GM18520 (cell line): ENCODE measurements around the gene SERINC4.
A peak's percentile ranks its signal among the peaks of the same experiment; 100 is the strongest.

Experiments
- ATAC-seq: cut with Tn5 transposase; IDR thresholded peaks from one replicate; pipeline ENCODE4 v1.9.1; 2021; ENCODE audit not compliant: unreplicated experiment

Gene SERINC4

DNA sequence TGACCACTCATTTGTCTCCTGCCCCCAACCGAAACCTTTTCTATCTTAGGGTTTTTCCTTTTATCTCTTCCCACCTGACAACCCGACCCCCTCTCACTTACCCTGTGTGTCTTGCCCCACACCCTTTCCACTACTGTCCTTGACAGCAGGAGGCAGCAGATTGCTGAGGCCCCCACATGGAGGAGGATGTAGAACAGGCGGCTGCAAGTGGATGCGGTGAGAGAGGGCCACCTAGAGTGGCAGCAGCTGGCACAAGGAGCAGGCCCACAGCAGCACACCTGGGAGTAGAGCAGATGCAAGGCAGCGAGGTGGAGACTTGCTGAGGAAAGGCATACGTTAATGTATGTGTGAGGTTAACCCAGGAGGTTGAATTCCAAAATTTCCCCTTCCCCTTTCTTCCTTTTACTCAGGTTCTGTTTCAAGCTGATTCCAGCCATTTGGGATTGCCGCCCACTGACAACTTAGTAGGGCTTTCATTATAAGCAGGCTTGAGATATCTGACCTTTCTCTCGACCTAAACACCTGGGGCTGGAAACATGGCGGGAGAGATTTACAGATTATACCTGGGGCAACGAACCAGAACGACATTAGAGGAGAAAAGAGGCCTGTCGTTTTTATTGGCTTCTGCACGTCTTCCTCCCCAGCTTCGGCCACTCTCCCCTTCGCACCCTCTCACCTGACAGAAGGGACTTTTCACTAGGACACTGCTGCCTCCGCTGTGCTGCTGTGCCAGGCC, 643 bp downstream of the SERINC4 start:
- ATAC-seq, result no peak

DNA sequence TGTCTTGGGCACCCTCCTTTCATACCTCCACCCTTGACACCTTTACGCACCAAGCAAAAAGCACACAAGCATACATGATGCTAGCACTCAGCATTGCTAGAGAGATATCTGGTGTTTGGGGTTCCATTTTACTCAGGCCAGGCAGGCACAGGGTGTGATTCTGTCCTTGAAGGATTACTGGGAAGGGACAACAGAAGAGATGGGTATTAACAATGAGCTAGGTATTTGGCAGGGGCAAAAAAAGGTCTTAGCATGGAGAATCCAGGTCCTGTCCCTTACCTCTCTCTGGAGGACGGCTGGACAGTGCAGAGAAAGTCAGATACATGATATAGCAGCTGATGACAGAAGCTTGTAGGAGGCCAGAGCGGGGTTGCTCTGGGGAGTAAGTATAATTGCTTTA, 3.5 kb downstream of the SERINC4 start:
- no peak for ATAC-seq

DNA sequence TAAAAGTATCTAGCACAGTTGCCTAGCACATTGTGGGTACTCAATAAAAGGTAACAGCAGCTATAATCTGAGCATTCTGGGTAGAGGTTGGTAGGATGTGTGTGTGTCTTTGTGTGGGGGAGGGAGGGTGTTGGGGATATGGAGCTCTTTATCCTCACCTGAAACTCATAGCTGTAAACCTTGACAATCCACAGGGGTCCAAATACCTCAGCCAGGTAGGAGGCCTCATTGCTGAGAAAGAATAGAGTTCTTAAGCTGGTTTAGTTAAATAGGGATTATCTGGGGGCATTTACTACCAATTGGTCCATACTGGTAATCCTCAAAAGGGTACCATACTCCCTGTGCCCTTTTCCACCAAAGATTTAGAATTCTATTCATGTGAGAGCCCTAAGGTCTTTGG, 4.0 kb downstream of the SERINC4 start:
- no peak for ATAC-seq

DNA sequence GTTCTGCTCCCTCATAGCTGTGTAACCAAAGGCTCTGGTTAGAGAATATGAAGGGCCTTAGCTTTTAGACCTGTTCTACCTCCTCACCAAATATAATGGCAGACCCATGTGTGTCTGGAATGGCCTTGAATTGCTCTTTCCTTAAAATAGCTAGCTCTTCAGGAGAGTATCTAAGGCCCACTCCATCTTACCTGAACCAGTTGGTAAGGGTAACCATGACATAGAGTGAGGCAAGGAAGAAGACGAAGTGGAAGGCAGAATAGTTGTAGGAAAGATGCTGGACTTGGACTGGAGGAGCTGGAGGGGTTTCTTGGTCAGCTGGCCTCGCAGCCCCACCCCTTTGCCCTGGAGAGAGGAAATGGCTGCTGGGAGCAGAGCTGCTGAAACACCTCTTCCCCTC, 4.8 kb downstream of the SERINC4 start:
- ATAC-seq, result no peak

DNA sequence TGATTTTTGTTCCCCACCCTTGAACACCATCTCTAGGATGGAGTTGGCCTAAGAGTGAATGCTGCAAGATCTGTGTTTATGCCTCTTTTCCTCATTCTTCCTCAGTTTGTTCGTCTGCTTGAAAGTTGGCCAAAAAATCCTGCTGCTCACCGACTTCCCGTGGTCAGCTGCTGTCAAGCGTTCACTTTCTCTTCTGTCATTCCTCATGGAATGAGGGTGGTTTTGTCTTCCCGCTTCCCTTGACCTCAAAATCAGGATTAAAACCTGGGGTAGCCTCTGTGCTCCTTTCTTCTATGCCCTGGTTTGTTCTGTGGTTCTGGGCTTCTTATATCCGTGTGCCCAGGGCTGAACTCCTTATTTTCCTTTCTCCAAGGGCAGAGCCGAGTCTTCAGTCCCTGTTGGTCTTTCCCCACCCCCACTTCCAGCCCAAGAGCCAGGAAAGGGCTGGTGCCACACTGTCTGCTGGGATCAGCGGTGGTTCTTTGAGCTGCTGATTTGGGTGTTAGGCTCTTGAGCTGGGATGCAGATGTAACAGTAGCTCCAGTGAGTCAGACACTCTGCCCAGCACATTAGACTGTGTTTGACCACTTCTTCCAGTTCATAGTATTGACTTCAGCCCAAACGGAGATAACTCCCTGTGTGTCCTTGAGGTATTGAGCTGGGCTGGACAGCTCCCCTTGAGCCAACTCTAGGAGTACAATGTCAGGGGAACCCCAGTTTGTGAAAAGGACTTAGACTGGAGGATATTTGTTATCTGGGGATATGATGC, 5.6 kb downstream of the SERINC4 start:
- no peak for ATAC-seq

DNA sequence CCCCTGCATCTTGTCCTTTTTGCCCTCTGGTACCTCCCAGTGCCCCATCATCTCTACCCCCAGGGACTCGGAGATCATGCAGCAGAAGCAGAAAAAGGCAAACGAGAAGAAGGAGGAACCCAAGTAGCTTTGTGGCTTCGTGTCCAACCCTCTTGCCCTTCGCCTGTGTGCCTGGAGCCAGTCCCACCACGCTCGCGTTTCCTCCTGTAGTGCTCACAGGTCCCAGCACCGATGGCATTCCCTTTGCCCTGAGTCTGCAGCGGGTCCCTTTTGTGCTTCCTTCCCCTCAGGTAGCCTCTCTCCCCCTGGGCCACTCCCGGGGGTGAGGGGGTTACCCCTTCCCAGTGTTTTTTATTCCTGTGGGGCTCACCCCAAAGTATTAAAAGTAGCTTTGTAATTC, 6.4 kb downstream of the SERINC4 start:
- ATAC-seq, result no peak

DNA sequence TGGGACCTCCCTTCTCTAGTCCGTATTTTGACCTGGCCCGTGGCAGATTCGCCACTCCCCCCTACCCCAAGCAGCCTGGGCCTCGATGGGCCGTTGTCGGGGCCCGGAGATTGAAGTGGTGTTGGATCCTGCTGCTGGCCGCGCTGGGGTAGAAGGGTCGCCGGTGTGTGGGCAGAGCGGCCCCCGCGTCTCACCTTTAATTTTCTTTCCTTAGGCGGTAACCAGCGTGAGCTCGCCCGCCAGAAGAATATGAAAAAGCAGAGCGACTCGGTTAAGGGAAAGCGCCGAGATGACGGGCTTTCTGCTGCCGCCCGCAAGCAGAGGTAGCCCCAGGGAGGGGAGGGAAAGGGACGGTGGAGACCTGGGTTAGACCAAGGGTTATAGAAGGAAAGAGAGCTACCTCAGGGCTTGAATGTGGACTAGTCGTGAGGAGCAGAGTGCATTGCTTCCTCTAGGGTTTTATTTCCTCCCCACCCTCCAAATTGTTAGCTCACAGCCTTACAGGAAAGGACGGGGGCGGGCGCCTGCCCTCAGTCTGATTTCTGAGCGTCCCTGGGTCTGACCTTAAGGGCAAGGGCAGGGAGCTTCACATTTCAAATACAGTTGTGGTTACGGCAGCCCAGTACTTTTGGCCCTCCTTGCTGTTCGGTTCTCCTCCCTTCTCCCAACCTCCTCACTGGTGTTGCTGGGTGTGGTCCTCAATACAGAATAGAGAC, 7.1 kb downstream of the SERINC4 start:
- ATAC-seq, result no peak

DNA sequence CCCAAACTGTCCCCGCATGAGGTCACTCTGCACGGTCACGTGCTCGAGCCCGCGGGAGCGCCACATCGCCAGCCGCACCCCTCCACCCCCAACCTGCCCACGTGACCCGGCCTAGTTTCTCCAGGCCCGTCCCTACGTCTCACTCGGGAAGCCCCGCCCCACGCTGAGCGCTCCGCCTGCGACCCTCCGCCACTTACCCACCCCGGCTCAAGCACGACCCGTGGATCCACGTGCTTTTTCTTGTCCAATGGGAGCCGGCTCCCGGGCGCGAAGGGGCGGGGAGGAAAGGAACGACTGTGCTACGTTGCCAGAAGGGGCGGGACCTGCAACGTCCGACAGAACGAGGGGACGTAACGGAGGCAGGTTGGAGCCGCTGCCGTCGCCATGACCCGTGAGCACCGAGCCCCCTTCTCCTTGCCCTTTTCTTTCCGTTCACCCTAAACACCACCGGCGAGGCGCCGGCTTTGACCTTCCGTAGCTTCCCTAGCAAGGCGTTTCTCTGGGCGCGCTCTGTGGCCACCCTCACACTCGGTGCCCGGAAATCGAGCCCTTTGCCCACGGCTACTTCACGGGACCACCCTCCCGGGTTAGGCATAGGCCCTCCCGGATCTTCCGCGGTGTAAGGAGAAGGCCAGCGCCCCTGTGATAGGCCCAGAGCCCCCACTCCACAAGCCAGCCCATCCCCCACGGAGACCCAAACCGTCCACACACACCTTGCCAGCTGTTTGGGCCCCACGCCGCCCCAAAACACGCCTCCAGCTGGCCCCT, 7.8 kb downstream of the SERINC4 start, which contains the start of gene SERF2:
Gene SERF2, plus strand, starts transcription at position 328 of the 768 bp plus-strand sequence. Its CDS starts 57 bp downstream, at position 385.
- peak; percentile 85 for ATAC-seq

DNA sequence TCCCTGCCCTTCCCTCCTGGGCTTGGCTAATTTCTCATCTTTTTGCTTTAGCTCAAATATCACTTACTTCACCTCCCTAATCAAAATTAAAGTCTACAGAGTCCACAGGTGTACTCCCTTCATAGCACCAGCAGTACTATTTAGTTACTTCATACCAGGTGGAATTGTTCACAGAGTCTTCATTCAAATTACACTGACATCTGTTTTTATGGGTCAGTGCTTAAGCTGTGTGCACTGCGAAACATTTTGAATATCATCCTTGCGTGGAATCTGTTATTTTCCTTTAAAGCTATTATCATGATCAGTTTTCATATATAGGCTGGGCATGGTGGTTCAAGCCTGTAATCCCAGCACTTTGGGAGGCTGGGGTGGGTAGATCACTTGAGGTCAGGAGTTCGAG, 10.6 kb downstream of the SERINC4 start:
- no peak for ATAC-seq

DNA sequence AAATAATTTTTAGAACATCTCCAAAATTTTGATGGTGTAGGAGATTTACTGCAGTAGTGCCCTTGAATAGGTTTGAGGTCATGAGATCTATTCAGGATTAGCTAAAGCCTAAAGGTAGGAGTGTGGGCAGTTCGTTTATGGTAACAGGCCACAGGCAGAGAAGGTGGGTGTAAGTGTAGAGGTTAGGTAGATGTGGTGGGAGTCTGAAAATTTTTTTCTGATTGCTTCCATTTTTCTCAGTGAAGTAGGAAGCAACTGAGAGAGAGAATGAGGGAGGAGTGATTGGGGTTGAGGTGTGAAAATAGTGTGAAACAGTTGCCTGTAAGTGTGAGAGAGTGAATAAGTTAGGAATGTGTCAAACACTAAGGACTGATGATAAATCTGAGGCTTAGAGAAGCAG, 21.0 kb downstream of the SERINC4 start:
- ATAC-seq, result no peak

DNA sequence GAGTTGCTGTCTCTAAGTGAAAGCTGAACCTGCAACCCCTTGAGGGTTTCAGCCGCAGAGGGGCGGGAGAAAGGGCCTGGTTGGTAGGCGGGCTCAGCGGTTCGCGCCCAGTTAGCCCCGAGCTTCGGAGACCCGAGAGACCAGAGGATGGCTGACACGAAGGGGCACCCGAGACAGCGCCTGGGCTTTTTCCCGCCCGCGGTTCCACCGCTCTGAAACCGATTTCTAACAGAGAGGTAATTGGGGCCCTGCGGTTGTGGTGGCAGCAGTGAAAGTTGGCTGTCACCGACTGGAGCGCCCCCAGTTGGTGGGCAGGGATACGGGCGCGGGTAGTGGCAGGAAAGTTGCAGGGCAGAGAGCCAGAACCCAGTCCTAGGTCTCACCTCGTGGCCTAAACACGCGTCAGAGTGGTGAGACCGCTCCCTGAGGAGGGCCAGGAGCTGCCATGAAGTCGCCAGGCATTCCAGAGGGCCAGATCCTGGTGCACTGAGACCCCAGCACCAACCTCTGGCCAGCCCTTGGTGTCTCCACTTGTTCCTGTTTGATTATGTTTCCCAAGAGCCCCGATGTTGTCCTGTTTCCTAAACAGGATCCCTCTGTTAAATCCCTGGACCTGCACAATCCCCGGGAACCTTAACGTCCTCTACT, 22.6 kb downstream of the SERINC4 start:
- peak; percentile 37 for ATAC-seq

DNA sequence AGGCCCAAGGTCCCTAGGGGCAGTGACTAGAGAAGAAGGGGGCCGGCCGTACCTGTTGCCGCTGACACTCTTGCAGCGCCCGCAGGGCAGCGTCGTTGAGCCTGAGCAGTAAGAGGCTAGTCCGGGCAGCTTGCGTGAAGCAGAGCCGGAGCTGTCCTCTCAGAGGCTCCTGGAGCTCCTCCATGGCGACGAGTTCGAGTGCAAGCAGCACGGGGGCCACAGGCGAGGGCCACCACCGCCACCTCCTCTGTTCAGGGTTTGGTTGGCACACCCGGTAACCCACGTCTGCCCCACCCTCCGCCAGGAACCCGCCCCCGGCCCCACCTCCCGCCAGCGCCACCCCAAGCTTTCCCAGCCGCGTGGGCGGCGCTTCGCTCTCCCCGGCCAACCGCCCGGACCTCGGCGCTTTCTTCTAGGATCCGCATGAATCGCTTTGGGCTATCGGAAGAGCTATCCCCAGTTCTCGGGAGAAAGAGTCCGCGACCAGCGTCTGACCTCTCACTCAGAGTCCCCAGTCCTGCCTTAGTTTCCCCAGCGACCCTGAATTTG, 23.2 kb downstream of the SERINC4 start, which contains the start of gene ELL3:
Gene ELL3, minus strand, starts transcription at position 249 of the 549 bp plus-strand sequence. Its CDS starts 65 bp downstream, at position 184.
- peak; percentile 24 for ATAC-seq

DNA sequence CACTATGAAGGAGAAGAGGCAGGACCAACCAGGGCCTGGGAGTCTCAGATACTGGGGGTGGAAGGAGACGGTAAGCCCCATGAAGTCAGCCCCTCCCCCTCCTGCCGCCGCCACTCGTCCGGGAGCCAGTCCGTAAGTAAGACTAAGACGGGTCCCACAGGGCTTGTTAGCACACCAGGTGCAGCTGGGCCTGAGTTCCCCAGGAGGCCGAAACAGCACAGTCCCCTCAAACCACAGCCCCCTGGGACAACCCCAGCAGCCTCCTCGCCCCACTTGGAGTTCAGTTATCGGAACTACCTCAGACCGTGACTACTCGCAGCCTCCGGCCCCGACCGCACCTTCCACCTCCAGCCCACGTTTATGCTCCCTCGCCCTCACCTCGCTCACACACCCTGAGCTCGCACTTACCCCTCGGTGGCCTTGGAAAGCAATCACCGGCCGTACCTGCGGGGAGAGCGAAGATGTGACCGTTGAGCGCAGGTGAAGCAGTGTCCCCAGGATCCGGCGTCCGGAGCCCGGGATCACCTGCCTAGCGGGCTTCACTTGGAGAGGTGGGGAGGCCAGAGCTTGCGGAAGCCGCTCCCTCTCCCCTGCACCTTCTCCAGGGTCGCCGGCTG, 23.8 kb downstream of the SERINC4 start:
- ATAC-seq, result peak; percentile 33

DNA sequence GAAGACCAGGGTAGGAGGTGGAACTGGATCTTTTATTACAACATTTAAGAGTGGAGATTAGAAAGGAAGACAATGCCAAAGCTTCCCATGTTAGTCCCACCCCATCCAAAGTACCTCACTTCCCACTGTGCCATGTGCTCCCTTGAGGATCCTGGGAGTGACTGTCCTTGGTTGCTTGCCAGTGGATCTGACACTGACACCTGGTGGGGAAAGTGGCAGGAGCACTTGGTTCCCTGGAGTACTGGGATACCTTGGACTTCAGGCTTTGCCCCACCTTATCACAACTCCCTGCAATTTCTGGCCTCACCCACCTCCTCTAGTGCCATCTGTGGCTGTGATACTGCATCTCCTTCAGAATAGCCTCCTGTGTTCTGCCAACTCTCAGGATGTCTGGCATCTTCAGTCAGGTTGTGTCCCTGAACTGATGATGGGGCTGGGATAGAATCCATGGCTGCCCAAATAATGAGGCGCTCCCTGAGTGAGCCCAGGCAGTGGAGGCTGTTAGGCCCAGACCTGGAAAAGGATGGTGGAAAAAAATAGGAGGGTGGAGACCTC, 24.5 kb downstream of the SERINC4 start:
- ATAC-seq, result no peak

DNA sequence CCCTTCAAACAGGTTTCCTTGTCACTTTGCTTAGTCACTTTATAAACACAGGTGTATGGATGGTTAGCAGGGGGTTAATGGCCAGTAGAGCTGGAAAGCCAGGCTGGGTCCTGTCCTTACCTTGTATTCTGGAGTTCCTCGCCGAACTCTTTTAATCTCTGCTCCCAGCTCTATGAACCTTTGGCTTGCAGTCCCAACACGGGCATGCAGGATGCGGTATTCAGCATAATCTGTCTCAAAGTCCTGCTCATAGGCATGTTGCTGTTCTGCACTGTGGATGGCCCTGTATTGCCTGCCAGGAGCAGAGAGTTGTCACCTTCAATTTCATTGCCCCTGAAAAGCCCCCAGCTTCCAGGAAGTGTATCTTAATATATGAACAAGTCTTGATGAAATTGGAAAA, 26.0 kb downstream of the SERINC4 start:
- ATAC-seq, result no peak

DNA sequence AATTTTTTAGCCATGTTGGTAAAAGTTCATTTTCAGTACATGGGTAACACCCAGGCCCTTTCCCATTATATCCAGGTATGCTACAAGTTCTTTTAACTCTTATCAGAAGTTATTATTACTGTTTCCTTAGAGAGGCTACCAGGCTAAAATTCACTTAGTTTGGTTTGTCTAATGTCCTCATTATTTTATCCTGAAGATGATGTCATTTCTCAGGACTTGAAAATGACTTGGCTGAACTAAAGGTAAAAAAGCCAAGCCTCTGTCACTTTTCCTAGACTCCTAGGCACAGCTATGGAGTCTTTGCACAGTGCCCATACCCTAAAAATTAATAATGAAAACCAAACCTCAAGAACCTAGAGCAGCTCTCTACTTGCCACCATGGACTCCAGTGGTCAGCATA, 27.4 kb downstream of the SERINC4 start:
- ATAC-seq, result no peak

DNA sequence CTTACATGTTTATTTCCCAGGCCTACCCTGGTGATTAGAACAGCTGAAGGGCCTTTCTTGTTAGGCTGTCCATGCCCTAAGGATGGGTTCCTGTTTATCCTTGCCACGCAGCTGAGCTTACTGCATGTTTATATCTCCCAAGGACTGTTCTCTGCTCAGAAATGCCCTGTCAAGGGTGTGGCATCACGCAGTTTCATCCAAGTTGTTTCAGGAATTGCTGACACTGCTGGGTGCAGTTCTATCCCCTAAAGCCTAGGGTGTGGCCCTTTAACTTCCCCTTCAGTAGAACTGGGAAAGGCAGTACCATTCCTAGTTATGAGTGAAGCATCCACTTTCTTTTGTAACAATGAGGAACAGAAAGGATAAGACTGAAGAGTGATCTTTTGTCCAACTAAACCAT, 28.2 kb downstream of the SERINC4 start:
- no peak for ATAC-seq

DNA sequence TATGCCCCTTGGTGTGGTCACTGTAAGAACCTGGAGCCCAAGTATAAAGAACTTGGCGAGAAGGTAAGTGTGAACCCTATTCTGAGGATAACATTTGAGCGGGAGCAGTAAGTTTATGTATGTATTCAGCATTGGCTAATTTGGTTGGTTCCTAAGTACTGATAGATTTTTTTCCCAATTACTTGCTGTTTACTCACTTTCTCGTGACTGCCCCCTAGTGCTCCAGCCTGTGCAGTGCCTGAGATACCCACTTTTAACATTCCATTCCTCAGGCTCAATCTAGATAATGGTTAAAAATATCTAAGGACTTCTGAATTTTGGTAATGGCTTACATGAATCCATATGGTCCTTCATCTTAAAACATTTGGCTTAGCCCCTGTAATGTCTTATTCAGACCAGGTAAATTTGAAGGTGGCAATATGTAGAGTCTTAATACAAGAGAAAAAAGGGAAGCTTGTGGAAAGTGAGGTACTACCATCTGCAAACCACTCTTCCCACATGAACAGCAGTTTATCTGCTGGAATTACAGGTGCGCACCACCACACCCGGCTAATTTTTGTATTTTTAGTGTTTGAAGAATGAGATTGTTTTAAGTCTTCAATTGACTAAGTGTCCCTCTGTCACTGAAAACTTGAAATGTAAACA, 30.3 kb downstream of the SERINC4 start:
- ATAC-seq, result no peak
